DMS153 (cell line): ENCODE results near the gene SCAANT1.
A peak's percentile ranks its signal among the peaks of the same experiment; 100 is the strongest.

Experiments used
- DNase-seq: peaks from one replicate; lab custom pipeline; 2025; lab: John Stamatoyannopoulos, UW

SCAANT1 gene

DNA sequence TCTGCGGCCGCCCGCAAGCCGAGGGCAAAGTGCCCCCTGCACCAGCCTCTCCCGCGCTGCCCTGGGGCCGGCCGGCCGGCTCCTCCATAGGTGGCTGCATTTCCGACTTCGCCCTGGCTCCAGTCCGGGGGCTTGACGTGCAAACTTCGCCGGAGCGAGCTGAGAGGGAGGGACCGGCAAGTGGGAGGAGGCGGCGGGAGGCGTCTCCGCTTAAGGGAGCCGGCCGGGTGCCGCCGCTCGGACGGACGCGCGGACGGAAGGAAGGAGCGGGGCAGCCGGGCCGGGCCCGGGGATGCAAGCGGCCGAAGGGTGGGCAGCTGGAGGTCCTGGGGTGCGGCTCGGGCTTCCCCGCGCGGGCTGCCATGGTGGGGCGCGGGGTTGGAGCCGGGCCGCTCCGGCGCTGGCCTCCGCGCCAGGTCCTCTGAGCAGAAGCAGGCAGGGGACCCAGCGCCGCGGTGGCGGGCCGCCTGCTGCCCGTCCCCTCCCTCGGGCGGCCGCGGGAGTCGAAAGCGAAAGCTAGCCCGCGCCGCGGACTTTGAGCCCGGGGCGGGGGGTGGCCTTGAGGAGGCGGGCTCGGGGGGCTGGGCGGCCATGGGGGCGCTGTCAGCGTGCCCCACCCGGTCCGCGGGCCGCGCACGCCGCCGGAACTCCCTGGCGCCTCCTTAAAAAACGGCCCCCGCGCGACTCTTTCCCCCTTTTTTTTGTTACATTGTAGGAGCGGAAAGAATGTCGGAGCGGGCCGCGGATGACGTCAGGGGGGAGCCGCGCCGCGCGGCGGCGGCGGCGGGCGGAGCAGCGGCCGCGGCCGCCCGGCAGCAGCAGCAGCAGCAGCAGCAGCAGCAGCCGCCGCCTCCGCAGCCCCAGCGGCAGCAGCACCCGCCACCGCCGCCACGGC lies at the start of gene SCAANT1:
Gene SCAANT1 (minus strand): TSS at position 511 of the 895 bp plus-strand sequence.
- peak; percentile 29 for DNase-seq

GRCh38 chr3:63961891-63962290 lies 49.7 kb upstream of the SCAANT1 start:
- peak; percentile 8 for DNase-seq

DNA sequence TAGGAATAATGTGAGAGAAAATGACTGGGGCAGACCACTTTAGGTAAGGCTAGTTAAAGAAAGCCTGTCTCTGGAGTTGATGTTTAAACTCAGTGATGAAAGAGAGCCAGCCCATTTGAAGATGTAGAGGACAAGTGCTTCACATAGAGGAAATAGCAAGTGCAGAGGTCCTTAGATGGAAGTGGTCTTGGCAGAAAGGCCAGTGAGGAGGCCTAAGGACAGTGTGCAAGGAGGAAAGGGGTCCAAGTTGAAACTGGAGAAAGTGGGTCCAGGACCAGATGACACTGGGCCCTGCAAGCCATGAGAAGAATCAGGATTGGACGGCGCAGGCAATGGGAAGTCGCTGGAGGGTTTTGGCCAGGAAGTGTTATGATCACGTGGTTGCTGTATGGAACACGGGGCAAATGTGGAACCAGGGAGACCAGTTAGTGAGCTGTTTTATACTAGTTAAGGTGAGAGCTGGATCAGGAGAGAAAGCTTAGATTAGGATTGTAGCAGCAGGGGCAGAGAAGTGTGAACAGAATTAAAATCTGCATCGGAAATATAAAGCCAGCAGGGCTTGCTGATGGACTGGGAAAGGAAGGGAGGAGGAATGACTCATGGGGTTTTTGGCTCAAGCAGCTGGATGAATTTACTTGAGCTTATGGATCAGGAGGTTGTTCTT lies 48.0 kb upstream of the SCAANT1 start:
- DNase-seq = no peak

GRCh38 chr3:63959146-63959545 lies 47.0 kb upstream of the SCAANT1 start:
- DNase-seq = no peak

- DNase-seq = no peak
Observed at GRCh38 chr3:63955830-63956545, 43.8 kb upstream of the SCAANT1 start.

- no peak for DNase-seq
Observed at GRCh38 chr3:63955036-63955650, 43.0 kb upstream of the SCAANT1 start.

GRCh38 chr3:63954182-63954581 lies 42.0 kb upstream of the SCAANT1 start:
- DNase-seq = no peak

DNA sequence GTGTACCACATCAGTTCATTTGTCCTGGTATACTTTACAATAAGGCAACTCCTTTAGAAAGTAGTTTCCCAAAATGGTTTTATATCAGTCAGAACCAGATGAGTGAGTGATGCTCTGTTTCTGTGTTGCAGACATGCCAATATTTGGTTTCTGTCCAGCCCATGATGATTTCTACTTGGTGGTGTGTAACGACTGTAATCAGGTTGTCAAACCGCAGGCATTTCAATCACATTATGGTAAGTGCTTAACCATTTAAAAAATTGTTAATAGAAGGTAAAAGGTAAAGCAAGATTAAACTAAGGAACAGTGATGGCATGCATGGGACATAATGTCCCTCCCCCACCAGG lies 40.0 kb upstream of the SCAANT1 start:
- no peak for DNase-seq

GRCh38 chr3:63951492-63952247 lies 39.5 kb upstream of the SCAANT1 start:
- no peak for DNase-seq

- no peak for DNase-seq
Observed at GRCh38 chr3:63950698-63951097, 38.5 kb upstream of the SCAANT1 start.

DNA sequence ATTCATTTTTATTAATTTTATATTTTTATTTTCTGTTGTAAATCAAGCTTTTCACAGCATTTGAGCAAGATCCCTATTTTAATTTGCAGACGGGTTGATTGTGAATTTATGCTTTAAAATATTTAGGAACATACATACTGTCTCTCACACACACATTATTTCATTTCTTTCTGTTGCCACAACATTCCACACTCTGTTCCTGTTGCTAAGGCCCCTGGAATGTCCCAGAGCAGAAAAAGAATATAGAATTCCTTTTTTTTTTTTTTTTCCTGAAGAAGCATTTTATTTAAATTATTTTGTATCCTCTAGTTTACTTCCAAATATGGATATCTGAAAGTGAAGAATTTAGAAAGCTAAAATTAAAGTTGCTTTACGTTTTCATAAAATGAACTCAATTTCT lies 36.8 kb upstream of the SCAANT1 start:
- no peak for DNase-seq

DNA sequence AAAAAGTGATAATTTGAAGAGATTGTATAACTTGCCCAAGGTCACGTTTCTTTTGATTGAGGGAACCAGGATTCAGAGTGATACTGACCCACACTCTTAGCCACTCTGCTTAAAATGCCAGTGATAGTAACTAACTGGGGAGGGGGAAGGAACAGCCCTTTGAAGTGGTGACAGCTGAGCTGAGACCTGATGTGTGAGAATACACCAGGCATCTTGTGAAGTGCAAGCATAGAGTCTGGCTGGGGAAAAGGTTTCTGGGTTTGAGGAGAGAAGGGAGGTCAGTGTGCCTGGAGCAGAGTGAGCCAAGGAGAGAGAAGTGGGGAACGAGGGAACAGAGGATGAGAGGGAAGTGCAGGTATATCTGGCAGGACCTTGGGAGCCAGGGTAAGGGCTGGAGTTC lies 35.4 kb upstream of the SCAANT1 start:
- no peak for DNase-seq

- no peak for DNase-seq
Observed at GRCh38 chr3:63946753-63947152, 34.6 kb upstream of the SCAANT1 start.

- no peak for DNase-seq
Observed at GRCh38 chr3:63945558-63946096, 33.4 kb upstream of the SCAANT1 start.

DNA sequence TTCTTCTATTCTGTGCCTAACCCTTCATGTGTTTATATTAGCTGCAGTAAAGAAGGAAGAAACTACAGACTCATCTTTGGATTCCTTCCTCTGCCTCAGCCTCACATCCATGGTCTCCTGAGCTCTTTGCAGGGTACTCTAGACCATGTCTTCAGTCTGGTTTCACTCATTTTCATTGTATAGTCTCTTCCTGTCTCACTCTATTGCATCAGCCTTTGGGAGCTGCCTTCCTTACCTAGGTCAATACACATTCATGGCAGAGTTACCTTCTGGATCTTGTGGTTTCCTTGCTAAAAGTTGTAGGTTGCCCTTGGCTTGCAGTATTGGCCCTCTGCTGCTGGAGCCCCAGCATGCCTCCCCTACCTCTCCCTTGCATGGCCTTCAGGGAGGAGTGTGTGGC lies 31.5 kb upstream of the SCAANT1 start:
- no peak for DNase-seq

DNA sequence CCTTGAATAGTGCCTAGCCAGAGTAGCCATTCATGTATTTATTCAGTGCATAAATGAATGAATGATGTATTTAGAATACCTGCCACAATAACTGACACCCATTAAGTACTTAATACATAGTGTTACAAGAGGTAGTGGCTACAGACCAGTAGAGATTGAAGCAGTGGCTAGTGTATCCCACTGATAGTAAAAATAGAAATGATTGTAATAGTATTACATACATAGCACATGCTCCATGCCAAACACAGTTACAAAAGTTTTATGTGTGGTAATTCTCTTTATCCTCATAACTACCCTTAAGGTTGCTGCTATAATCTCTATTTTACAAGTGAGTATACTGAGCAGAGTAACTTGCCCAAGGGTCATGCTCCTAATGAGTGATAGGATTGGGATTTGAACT lies 30.3 kb upstream of the SCAANT1 start:
- DNase-seq = no peak

- DNase-seq = no peak
Observed at GRCh38 chr3:63940389-63940757, 28.2 kb upstream of the SCAANT1 start.

- DNase-seq = no peak
Observed at GRCh38 chr3:63937661-63938651, 25.8 kb upstream of the SCAANT1 start.

DNA sequence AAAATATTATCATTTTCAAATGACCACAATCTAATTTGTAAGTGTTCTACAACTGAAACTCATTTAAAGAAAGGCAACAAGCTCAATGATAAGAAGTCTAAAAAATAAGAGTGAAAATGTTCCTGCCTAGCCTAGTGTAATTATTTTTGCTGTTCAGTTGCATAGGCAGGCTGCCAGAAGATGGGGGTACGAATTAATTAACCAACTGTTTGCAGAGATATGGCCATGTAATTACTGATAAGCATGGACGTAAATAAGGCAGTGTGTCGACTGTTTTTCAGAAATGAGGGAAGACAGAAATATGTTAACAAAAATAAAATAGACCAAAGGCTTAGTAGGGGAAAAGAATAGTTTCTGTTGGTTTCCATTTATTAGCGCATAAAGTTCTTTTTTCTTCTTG lies 24.7 kb upstream of the SCAANT1 start:
- DNase-seq = no peak
